HepG2 (cell line): Measurements from ENCODE around the gene UNKL. TPM values are rescaled to one million over a fixed set of nuclear protein-coding genes. Genes with fewer than 3 reads are reported as not detected.

ENCODE experiments used
- ATAC-seq: fragments of 200-7000 bp; cut with Tn5 transposase; 3 replicates; pipeline ENCODE4 v1.9.1; 2020; ENCODE audit warnings: mild to moderate bottlenecking, moderate library complexity
- BruUV-seq: library from RNA; stranded (reverse); fragments of 400-500 nt; replicated peaks from 2 replicates; lab custom pipeline; 2021; lab: Mats Ljungman, UMichigan
- CTCF ChIA-PET: fragments of 300-600 bp; formaldehyde crosslinking; extraction: SDS; loops from one replicate; lab custom pipeline; 2021; ENCODE audit warnings: low total read pairs, inconsistent platforms, low intra/inter-chr PET ratio; lab: Yijun Ruan, JAX
- POLR2A ChIA-PET: fragments of 350-600 bp; sonication (Branson Sonifier 250); formaldehyde crosslinking; loops from one replicate; lab custom pipeline; 2020; ENCODE audit warnings: antibody characterized with exemption, inconsistent platforms; lab: Yijun Ruan, JAX
- DNase-seq: peaks from one replicate; pipeline ENCODE4 v3.0.0-alpha.2; 2015; ENCODE audit warnings: low spot score
- FAIRE-seq: peaks from 3 replicates; lab custom pipeline; 2011; peaks lifted over from hg19 to GRCh38; lab: Jason Lieb, UNC
- H2AFZ ChIP-seq: one replicate; pipeline ENCODE4 v1.6.1; 2011; ENCODE audit warnings: low read length, inconsistent platforms
- H3K27ac ChIP-seq: fragments of 300-600 bp; 3 replicates; pipeline ENCODE4 v1.8.0; 2011; ENCODE audit warnings: mixed run types, mild to moderate bottlenecking, mixed read lengths, low read length, inconsistent platforms; ENCODE audit not compliant: insufficient read depth; ENCODE audit errors: extremely low read length
- H3K27me3 ChIP-seq, 2 experiments: fragments of 200-600 bp in 1 of 2; 2 replicates in 1 of 2; 3 replicates in 1 of 2; pipeline versions ENCODE4 v1.6.0 to v1.8.0; 2011; ENCODE audit warnings: low read length in 2 of 2, mild to moderate bottlenecking in 2 of 2, moderate library complexity in 2 of 2, inconsistent platforms in 1 of 2; ENCODE audit not compliant: insufficient read depth in 2 of 2, control insufficient read depth in 1 of 2
- H3K36me3 ChIP-seq, 2 experiments: fragments of 200-600 bp in 1 of 2; replicated peaks in 1 of 2; 2 replicates in 1 of 2; 3 replicates in 1 of 2; pipeline versions ENCODE4 v1.5.1 to v1.8.0; 2011; ENCODE audit warnings: low read length in 2 of 2, inconsistent platforms in 1 of 2; ENCODE audit not compliant: insufficient read depth in 2 of 2, control insufficient read depth in 1 of 2
- H3K4me1 ChIP-seq: 2 replicates; pipeline ENCODE4 v1.5.1; 2012; ENCODE audit warnings: low read length, inconsistent platforms; ENCODE audit not compliant: insufficient read depth
- H3K4me2 ChIP-seq: 2 replicates; pipeline ENCODE4 v1.6.0; 2011; ENCODE audit warnings: low read depth, low read length, inconsistent platforms
- H3K4me3 ChIP-seq, 3 experiments: fragments of 200-600 bp in 1 of 3; sonication (generic), shearing (Covaris generic) in 1 of 3; replicated peaks in 1 of 3; 2 replicates each; pipeline ENCODE4 v1.5.1; 2011 to 2016; ENCODE audit warnings: low read length in 3 of 3, inconsistent platforms in 2 of 3, low read depth in 2 of 3, mild to moderate bottlenecking in 2 of 3, control low read depth in 1 of 3, mixed read lengths in 1 of 3; ENCODE audit not compliant: insufficient read depth in 1 of 3
- H3K79me2 ChIP-seq: one replicate; pipeline ENCODE4 v1.6.1; 2011; ENCODE audit warnings: low read length, inconsistent platforms; ENCODE audit not compliant: insufficient read depth
- H3K9ac ChIP-seq: 2 replicates; pipeline ENCODE4 v1.6.0; 2011; ENCODE audit warnings: mild to moderate bottlenecking, low read depth, low read length, inconsistent platforms; ENCODE audit not compliant: insufficient read depth
- H3K9me3 ChIP-seq: 2 replicates; pipeline ENCODE4 v1.5.1; 2012; ENCODE audit warnings: mild to moderate bottlenecking, low read length
- H4K20me1 ChIP-seq: 2 replicates; pipeline ENCODE4 v1.6.0; 2011; ENCODE audit warnings: inconsistent platforms, mild to moderate bottlenecking, low read length, moderate library complexity; ENCODE audit not compliant: insufficient read depth
- CBX2 ChIP-seq, 2 experiments: fragments of 200-600 bp in 1 of 2; sonication (generic); formaldehyde crosslinking in 1 of 2; IDR thresholded peaks; 2 replicates each; pipeline versions ENCODE4 v1.7.0 to v1.8.1; 2018 to 2022; ENCODE audit warnings: low read depth in 2 of 2, low read length in 1 of 2, mild to moderate bottlenecking in 1 of 2, missing genetic modification reagents in 1 of 2
- CREB3 ChIP-seq: sonication (generic); formaldehyde crosslinking; IDR thresholded peaks from 2 replicates; pipeline ENCODE4 v1.5.0; 2020; ENCODE audit warnings: missing genetic modification reagents
- JUNB ChIP-seq: sonication (generic); formaldehyde crosslinking; IDR thresholded peaks from 2 replicates; pipeline ENCODE4 v1.8.0; 2022; ENCODE audit warnings: missing genetic modification reagents, mild to moderate bottlenecking, borderline replicate concordance
- KLF6 ChIP-seq: IDR thresholded peaks from 2 replicates; pipeline ENCODE4 v1.8.0; 2016; ENCODE audit warnings: missing biosample characterization, missing genetic modification reagents
- MEIS1 ChIP-seq: sonication (generic); formaldehyde crosslinking; IDR thresholded peaks from 2 replicates; pipeline ENCODE4 v1.9.0; 2021; ENCODE audit warnings: mild to moderate bottlenecking, missing genetic modification reagents, moderate library complexity, borderline replicate concordance
- SIX4 ChIP-seq: sonication (generic); formaldehyde crosslinking; IDR thresholded peaks from 2 replicates; pipeline ENCODE4 v1.4.0; 2020; ENCODE audit warnings: missing genetic modification reagents
- ZNF207 ChIP-seq: fragments of 450-650 bp; IDR thresholded peaks from 2 replicates; pipeline ENCODE4 v1.6.1; 2016; ENCODE audit warnings: antibody characterized with exemption, borderline replicate concordance
- ZNF33A ChIP-seq: sonication (generic); formaldehyde crosslinking; IDR thresholded peaks from 2 replicates; pipeline ENCODE4 v1.5.1; 2020; ENCODE audit warnings: missing genetic modification reagents, mild to moderate bottlenecking, moderate library complexity, borderline replicate concordance
- ZNF678 ChIP-seq: sonication (generic); formaldehyde crosslinking; IDR thresholded peaks from 2 replicates; pipeline ENCODE4 v1.4.0; 2020; ENCODE audit warnings: mild to moderate bottlenecking, missing genetic modification reagents
- ZNF841 ChIP-seq: sonication (generic); formaldehyde crosslinking; IDR thresholded peaks from 2 replicates; pipeline ENCODE4 v1.8.1; 2023; ENCODE audit warnings: missing genetic modification reagents, borderline replicate concordance
- ZNF879 ChIP-seq: sonication (generic); formaldehyde crosslinking; IDR thresholded peaks from 2 replicates; pipeline ENCODE4 v1.8.1; 2023; ENCODE audit warnings: missing genetic modification reagents
- WGBS: methylation state at CpG from one replicate; pipeline ENCODE4 v1.1.6; 2017; ENCODE audit warnings: low lambda C conversion rate; 5-methylcytosine and 5-hydroxymethylcytosine counted together
- in situ Hi-C: cut with HindIII; loops from 2 replicates; pipeline ENCODE4 v1.10.0; 2017; ENCODE audit warnings: low pct_unique_long_range_greater_than_20kb; ENCODE audit not compliant: extremely low pct_ligation_motif_present
- intact Hi-C: fragments of 100-400 bp; cut with micrococcal nuclease; formaldehyde crosslinking; loops from one replicate; pipeline ENCODE4 v1.10.0; 2022; ENCODE audit not compliant: unreplicated experiment
- polyA plus RNA-seq, 8 experiments: library from polyadenylated mRNA; depleted of rRNA in 3 of 8; stranded (reverse) in 7 of 8; unstranded in 1 of 8; fragments of >200 nt; fragmentation: Illumina TruSeq in 4 of 8; extraction: Trizol in 4 of 8; gene quantifications; 2 replicates each; pipeline versions ENCODE4 v1.2.1 to v1.2.3, GENCODE V29; 2011 to 2016; ENCODE audit warnings: low read depth in 4 of 8, missing spikeins in 1 of 8, mixed read lengths in 1 of 8; ENCODE audit not compliant: insufficient read depth in 1 of 8
- total RNA-seq, 5 experiments: library from RNA; depleted of rRNA; stranded (reverse); fragments of >200 nt; fragmentation: Illumina TruSeq; extraction: Trizol; gene quantifications; 2 replicates each; pipeline ENCODE4 v1.2.3, GENCODE V29; 2016; ENCODE audit warnings: low read depth in 1 of 5

UNKL gene
- total and polyA plus RNA-seq, 2 of the 13 experiments (the other 11 are each of a cell fraction or from before 2014, with no cell fraction given), result 10.4 to 17.6 TPM

- CTCF ChIA-PET, result no interaction called here
- no peaks in the 10 kb centered on the region for H3K9me3 ChIP-seq
- in situ Hi-C loops (no loop called here), intact Hi-C loops (no loop called here)
- no peaks in the 10 kb centered on the region for H3K27me3 ChIP-seq
- POLR2A ChIA-PET, result no interaction called here
- H3K27ac ChIP-seq, result no peak overlapping the region
- no peak overlapping the region for H3K4me2 ChIP-seq
- DNase-seq, result no peak
- no peak overlapping the region for H3K4me3 ChIP-seq
- no peaks in the 10 kb centered on the region for H3K4me1 ChIP-seq
- no peaks in the 10 kb centered on the region for H3K79me2 ChIP-seq
- FAIRE-seq, result no peak
- BruUV-seq, result no TSS peak
- H3K9ac ChIP-seq, result no peak overlapping the region
- TF ChIP-seq CREB3 (CRISPR knock-in tag) (no peak), MEIS1 (CRISPR knock-in tag) (no peak), ZNF841 (CRISPR knock-in tag) (no peak), ZNF207 (no peak), ZNF879 (no peak), ZNF678 (CRISPR knock-in tag) (no peak), CBX2 (IDR thresholded peaks at IDR 0.05; ENCODE audit: low read depth, low read length) (no peak), CBX2 (CRISPR knock-in tag; IDR thresholded peaks at IDR 0.05; ENCODE audit: low read depth) (no peak), SIX4 (CRISPR knock-in tag) (no peak), ZNF33A (CRISPR knock-in tag) (no peak), KLF6 (no peak), JUNB (CRISPR knock-in tag) (no peak)
- 94% methylated on average over 18 of the region's 22 CpGs for WGBS
- no peak for ATAC-seq
- H2AFZ ChIP-seq, result no peak overlapping the region
- no peaks in the 10 kb centered on the region for H4K20me1 ChIP-seq
- H3K36me3 ChIP-seq, result peaks cover 2 to 4% of the 10 kb centered on the region in 2 experiments; a peak in 2 of 5 replicates
Measured at GRCh38 chr16:1395444-1396031, 19.0 kb downstream of the UNKL start.
